ENCODE data around the gene RALGAPB. TPM values are rescaled to one million over a fixed set of nuclear protein-coding genes. Genes with fewer than 3 reads are reported as not detected.

Gene RALGAPB
- total and polyA plus RNA-seq, 11 donors: 7.6 to 31.4 (median 26.0) TPM

- DNase-seq (no peak), ATAC-seq (no peak)
- TF ChIP-seq CTCF (IDR thresholded peaks at IDR 0.05) (no peak), POLR2A (IDR thresholded peaks at IDR 0.05) (no peak)
- no peaks in the 10 kb centered on the region for H3K27me3 ChIP-seq
- peak overlapping the region; percentile 67 to 99 (median 87) for H3K4me3 ChIP-seq
- intact Hi-C loops (cut with DNase I): no loop called here
- peaks cover 0 to 30% (median 22%) of the 10 kb centered on the region in 9 donors for H3K36me3 ChIP-seq
- H3K9me3 ChIP-seq: no peaks in the 10 kb centered on the region
- peak overlapping the region; percentile 57 to 94 (median 85) for H3K27ac ChIP-seq
- 49 to 60% (median 53%) methylated on average over 11 to 12 of the region's 12 CpGs for WGBS, 4 donors
- peaks cover 0 to 24% (median 11%) of the 10 kb centered on the region in 12 donors for H3K4me1 ChIP-seq
Measured at GRCh38 chr20:38447251-38447661, 25.4 kb upstream of the RALGAPB start.

- H3K9me3 ChIP-seq: no peaks in the 10 kb centered on the region
- 87 to 90% (median 89%) methylated on average over 10 of the region's 10 CpGs for WGBS, 4 donors
- TF ChIP-seq CTCF (IDR thresholded peaks at IDR 0.05) (no peak), POLR2A (IDR thresholded peaks at IDR 0.05) (no peak)
- no peak overlapping the region for H3K27ac ChIP-seq
- DNase-seq (no peak), ATAC-seq (no peak)
- H3K36me3 ChIP-seq: peaks cover 0 to 30% (median 22%) of the 10 kb centered on the region in 9 donors
- peaks cover 0 to 26% (median 12%) of the 10 kb centered on the region in 12 donors for H3K4me1 ChIP-seq
- intact Hi-C loops (cut with DNase I): no loop called here
- H3K4me3 ChIP-seq: no peak overlapping the region
- no peaks in the 10 kb centered on the region for H3K27me3 ChIP-seq
Measured at GRCh38 chr20:38447931-38448675, 24.5 kb upstream of the RALGAPB start.

GRCh38 chr20:38449046-38449445 lies 23.6 kb upstream of the RALGAPB start:
- DNase-seq (no peak), ATAC-seq (no peak)
- TF ChIP-seq POLR2A (IDR thresholded peaks at IDR 0.05) (no peak), CTCF (IDR thresholded peaks at IDR 0.05) (no peak)
- Histone ChIP-seq H3K27ac (no peak overlapping the region), H3K9me3 (no peaks in the 10 kb centered on the region), H3K4me1 (peaks cover 0 to 30% (median 12%) of the 10 kb centered on the region in 12 donors), H3K36me3 (peaks cover 0 to 30% (median 22%) of the 10 kb centered on the region in 9 donors), H3K27me3 (no peaks in the 10 kb centered on the region), H3K4me3 (no peak overlapping the region)
- 77 to 88% (median 78%) methylated on average over 3 of the region's 3 CpGs for WGBS, 4 donors
- intact Hi-C loops (cut with DNase I): no loop called here

GRCh38 chr20:38450412-38450975 lies 22.1 kb upstream of the RALGAPB start:
- H3K4me1 ChIP-seq: peaks cover 0 to 30% (median 12%) of the 10 kb centered on the region in 12 donors
- H3K4me3 ChIP-seq: no peak overlapping the region
- WGBS, 4 donors: 74 to 85% (median 78%) methylated on average over 7 of the region's 7 CpGs
- peak in 1 of 5 donors; percentile 59 for DNase-seq
- TF ChIP-seq POLR2A (IDR thresholded peaks at IDR 0.05) (no peak), CTCF (IDR thresholded peaks at IDR 0.05) (no peak)
- no peaks in the 10 kb centered on the region for H3K27me3 ChIP-seq
- H3K9me3 ChIP-seq: no peaks in the 10 kb centered on the region
- H3K36me3 ChIP-seq: peaks cover 0 to 30% (median 22%) of the 10 kb centered on the region in 9 donors
- peak overlapping the region in 2 of 12 donors; percentile 15 to 87 for H3K27ac ChIP-seq
- no peak for ATAC-seq
- intact Hi-C loops (cut with DNase I): no loop called here

Data from heart left ventricle (tissue), 16 donors.